ENCODE results near the gene GPR137B. TPM values are rescaled to one million over a fixed set of nuclear protein-coding genes. Genes with fewer than 3 reads are reported as not detected.

The GPR137B gene, protein sequence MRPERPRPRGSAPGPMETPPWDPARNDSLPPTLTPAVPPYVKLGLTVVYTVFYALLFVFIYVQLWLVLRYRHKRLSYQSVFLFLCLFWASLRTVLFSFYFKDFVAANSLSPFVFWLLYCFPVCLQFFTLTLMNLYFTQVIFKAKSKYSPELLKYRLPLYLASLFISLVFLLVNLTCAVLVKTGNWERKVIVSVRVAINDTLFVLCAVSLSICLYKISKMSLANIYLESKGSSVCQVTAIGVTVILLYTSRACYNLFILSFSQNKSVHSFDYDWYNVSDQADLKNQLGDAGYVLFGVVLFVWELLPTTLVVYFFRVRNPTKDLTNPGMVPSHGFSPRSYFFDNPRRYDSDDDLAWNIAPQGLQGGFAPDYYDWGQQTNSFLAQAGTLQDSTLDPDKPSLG
- total RNA-seq (2022; extraction: Qiagen RNA extraction): 14.4 to 18.3 TPM (median 16.5 TPM) in 5 replicates

GRCh38 chr1:236142253-236143103, at the start of gene GPR137B:
GPR137B (plus strand) TSS chr1:236142539; CDS start chr1:236142623, 84 bp downstream.

Other genes starting within 250 kb of the GPR137B start
- 5.4 to 9.5 TPM (median 7.6 TPM) in 5 replicates for gene NID1, start 77.4 kb upstream of the GPR137B start, total RNA-seq (2022; extraction: Qiagen RNA extraction)
- 2.7 to 3.4 TPM (median 2.8 TPM) in 5 replicates for gene ERO1B, start 139.4 kb downstream of the GPR137B start, total RNA-seq (2022; extraction: Qiagen RNA extraction)